HG03060 (cell line): ENCODE data around the gene YJU2.
"Not testable (repeated sequence)": the region's sequence is repeated elsewhere in the genome, so short reads cannot be mapped to it uniquely, and the experiment has no call there.

Experiments
- ATAC-seq: cut with Tn5 transposase; IDR thresholded peaks from one replicate; pipeline ENCODE4 v1.9.1; 2021; ENCODE audit warnings: low read depth, moderate number of reproducible peaks; ENCODE audit not compliant: unreplicated experiment

YJU2 gene

GRCh38 chr19:4227771-4228170, 19.1 kb upstream of the YJU2 start:
- ATAC-seq, result no peak

- no peak for ATAC-seq
Measured at GRCh38 chr19:4228765-4229178, 18.1 kb upstream of the YJU2 start.

GRCh38 chr19:4229179-4229931, 17.5 kb upstream of the YJU2 start, which contains the start of gene EBI3:
TSS of gene EBI3 (plus strand) at chr19:4229523. CDS start at chr19:4229551, 28 bp downstream.
- no peak for ATAC-seq

GRCh38 chr19:4230237-4230636, 16.6 kb upstream of the YJU2 start:
- ATAC-seq, result not testable (repeated sequence)

GRCh38 chr19:4231521-4231920, 15.4 kb upstream of the YJU2 start:
- ATAC-seq, result not testable (repeated sequence)

- ATAC-seq, result not testable (repeated sequence)
Measured at GRCh38 chr19:4232139-4232538, 14.7 kb upstream of the YJU2 start.

GRCh38 chr19:4232614-4233281, 14.1 kb upstream of the YJU2 start:
- no peak for ATAC-seq

GRCh38 chr19:4233282-4233853, 13.5 kb upstream of the YJU2 start:
- ATAC-seq, result no peak

GRCh38 chr19:4234142-4234861, 12.6 kb upstream of the YJU2 start:
- no peak for ATAC-seq

GRCh38 chr19:4234862-4235201, 12.0 kb upstream of the YJU2 start:
- ATAC-seq, result no peak

GRCh38 chr19:4237510-4237909, 9.4 kb upstream of the YJU2 start:
- not testable (repeated sequence) for ATAC-seq

- no peak for ATAC-seq
Measured at GRCh38 chr19:4238831-4239230, 8.0 kb upstream of the YJU2 start.

- ATAC-seq, result no peak
Measured at GRCh38 chr19:4241824-4242430, 5.0 kb upstream of the YJU2 start.

GRCh38 chr19:4245938-4246337, 942 bp upstream of the YJU2 start:
- ATAC-seq, result not testable (repeated sequence)

- ATAC-seq, result no peak
Measured at GRCh38 chr19:4256563-4256962, 9.7 kb downstream of the YJU2 start.

GRCh38 chr19:4257025-4257424, 10.1 kb downstream of the YJU2 start:
- ATAC-seq, result no peak

GRCh38 chr19:4258181-4258580, 11.3 kb downstream of the YJU2 start:
- ATAC-seq, result no peak

GRCh38 chr19:4260613-4261191, 13.8 kb downstream of the YJU2 start:
- ATAC-seq, result no peak

- ATAC-seq, result no peak
Measured at GRCh38 chr19:4264812-4265211, 17.9 kb downstream of the YJU2 start.

- no peak for ATAC-seq
Measured at GRCh38 chr19:4266253-4267000, 19.5 kb downstream of the YJU2 start.
